Mammary microvascular endothelial cell (primary cell): Measurements from ENCODE around the gene DHX32. TPM values are rescaled to one million over a fixed set of nuclear protein-coding genes. Genes with fewer than 3 reads are reported as not detected.

Source experiments
- total RNA-seq: library from RNA; depleted of rRNA; stranded (reverse); fragments of >200 nt; gene quantifications from 2 replicates; pipeline ENCODE4 v1.2.3, GENCODE V29; 2015

Gene DHX32
- total RNA-seq, result 48.7 and 49.4 TPM in 2 replicates

GRCh38 chr10:125881192-125881591 is at the start of gene DHX32:
Gene DHX32, minus strand, starts transcription at chr10:125881292. Its CDS starts 468 bp downstream, at chr10:125880824.

GRCh38 chr10:125896088-125896934 is 15.2 kb upstream of the DHX32 start, which contains the start of gene FANK1:
Gene FANK1, plus strand, starts transcription at chr10:125896564. Its CDS starts 79 bp downstream, at chr10:125896643.

GRCh38 chr10:125822878-125823662 is 58.0 kb downstream of the DHX32 start, which contains the start of the genes BCCIP and UROS:
Gene BCCIP, plus strand, starts transcription at chr10:125823546. Its CDS starts 12 bp downstream, at chr10:125823558.
Gene UROS, minus strand, starts transcription at chr10:125823258. Its CDS starts 6,759 bp downstream, at chr10:125816499.

Other genes starting within 250 kb of the DHX32 start
- not detected in 2 replicates for gene TEX36, start 198.1 kb downstream of the DHX32 start, total RNA-seq
- 7.0 and 12.6 TPM in 2 replicates for gene EDRF1, start 161.6 kb downstream of the DHX32 start, total RNA-seq
- 0.07 TPM in 1 of 2 replicates, not detected in the other for gene MMP21, start 105.5 kb downstream of the DHX32 start, total RNA-seq
- gene UROS, start 58.0 kb downstream of the DHX32 start, total RNA-seq, result 46.1 and 54.3 TPM in 2 replicates
- 63.3 and 75.4 TPM in 2 replicates for gene BCCIP, start 57.7 kb downstream of the DHX32 start, total RNA-seq
- gene FANK1, start 15.3 kb upstream of the DHX32 start, total RNA-seq, result 0.54 and 1.9 TPM in 2 replicates